Stimulated activated CD4-positive, alpha-beta T cell treated with anti-CD3 and anti-CD28 coated beads, TNF-alpha, amount 100 ng/mL, for 4 hours (primary cell): ENCODE measurements around the gene IL17F.

Source experiments
- DNase-seq, 3 experiments: peaks; one replicate each; pipeline ENCODE4 v3.0.0-alpha.2; 2020; ENCODE audit warnings: low read depth in 3 of 3

The IL17F gene

DNA sequence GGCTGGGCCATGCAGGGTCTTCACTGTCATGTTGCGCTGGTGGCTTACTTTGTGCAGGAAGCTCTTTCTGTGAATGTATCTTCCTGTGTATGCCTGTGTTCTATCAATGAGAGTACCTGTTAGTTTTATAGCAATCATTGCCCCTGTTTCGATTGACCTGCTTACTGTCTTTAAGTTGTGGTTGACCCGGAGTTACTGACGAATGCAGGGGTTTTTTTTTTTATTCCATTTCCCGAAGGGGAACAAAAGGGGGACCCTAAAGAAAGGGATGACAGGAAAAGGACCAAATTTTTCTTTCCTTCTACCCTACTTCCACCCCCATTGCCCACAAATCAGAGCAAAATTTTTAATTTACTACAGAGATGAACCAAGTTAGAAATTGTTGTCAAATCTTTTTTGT, at the start of gene IL17F:
Gene IL17F, minus strand, starts transcription at position 101 of the 400 bp plus-strand sequence. Its CDS starts 71 bp downstream, at position 30.
- no peak for DNase-seq

DNA sequence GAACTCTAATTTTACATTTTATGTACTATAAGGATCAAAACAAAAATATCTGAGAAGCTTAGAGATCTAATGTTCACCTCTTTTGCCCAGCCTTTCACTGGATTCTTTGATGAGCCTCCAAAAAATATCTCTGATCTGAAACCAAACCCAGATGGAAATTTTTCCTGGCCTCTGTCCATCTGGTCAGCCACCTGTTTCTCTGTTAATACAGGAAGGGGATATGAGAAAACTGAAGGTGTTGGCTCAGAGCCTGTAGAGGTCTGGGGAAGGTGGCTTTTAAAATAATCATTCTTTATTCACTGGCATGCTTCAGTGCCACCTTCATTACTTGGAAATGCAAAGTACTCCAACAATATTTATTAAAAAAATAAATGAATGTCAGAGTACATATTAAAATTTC, 48.8 kb upstream of the IL17F start:
- DNase-seq, result no peak

DNA sequence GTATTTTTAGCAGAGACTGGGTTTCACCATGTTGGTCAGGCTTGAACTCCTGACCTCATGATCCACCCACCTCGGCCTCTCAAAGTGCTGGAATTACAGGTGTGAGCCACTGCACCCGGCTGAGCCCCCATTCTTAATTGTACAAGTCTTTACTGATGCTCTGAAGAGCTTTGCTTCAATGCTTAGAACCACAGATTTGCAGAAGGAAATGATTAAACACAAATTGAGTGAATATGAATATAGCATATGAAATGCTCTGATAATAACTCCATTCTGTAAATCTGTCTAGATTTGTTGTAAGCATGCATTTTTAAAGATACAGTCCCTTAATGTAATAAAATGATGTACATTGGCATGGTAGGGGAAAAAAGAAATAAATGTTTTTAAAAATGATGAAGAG, 44.5 kb upstream of the IL17F start:
- DNase-seq, result no peak

DNA sequence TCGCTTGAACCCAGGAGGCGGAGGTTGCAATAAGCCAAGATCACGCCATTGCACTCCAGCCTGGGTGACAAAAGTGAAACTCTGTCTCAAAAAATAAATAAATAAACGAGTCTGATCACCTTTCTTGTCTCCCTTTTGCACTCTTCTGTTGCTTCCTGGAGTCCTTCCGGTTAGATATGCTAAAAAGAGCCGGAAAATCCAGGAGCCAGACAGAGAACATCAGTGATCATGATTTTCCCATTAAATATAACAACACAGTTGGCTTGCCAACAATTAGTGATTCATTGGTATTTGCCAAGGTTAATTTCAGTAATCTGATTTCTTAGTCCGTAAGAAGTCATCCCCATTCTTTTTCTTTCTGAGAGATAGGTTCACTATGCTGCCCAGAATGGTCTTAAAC, 43.9 kb upstream of the IL17F start:
- no peak for DNase-seq

DNA sequence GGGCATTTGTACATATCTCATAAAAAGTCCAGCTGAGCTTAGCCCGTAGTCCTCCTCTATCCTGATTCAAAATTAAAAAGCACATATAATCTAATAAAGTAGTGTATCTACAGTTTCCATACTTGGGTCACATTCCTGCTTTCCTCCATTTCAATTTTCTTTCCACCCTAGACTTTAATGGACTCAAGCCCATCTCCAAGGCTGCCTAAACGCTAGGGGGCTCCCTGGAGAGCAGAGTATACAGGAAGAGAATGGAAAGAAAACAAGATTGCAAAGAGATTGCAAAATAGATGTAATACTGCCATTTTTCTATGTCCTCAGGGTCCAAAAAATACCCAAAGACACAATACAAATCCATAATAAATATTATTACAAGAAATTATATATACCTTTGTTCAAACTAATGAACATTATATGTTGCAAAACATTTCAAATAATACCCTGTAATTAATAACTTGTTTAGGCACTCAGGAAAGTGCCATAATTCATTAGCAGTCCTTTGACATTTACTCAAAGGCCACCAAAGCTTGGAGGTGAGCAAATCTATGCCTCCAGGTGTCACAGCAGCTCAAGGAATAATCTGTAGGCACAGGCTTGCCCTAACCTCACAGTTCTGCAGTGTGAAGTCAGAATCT, 42.6 kb upstream of the IL17F start:
- DNase-seq, result peak; percentile 18 to 42 (median 32)

DNA sequence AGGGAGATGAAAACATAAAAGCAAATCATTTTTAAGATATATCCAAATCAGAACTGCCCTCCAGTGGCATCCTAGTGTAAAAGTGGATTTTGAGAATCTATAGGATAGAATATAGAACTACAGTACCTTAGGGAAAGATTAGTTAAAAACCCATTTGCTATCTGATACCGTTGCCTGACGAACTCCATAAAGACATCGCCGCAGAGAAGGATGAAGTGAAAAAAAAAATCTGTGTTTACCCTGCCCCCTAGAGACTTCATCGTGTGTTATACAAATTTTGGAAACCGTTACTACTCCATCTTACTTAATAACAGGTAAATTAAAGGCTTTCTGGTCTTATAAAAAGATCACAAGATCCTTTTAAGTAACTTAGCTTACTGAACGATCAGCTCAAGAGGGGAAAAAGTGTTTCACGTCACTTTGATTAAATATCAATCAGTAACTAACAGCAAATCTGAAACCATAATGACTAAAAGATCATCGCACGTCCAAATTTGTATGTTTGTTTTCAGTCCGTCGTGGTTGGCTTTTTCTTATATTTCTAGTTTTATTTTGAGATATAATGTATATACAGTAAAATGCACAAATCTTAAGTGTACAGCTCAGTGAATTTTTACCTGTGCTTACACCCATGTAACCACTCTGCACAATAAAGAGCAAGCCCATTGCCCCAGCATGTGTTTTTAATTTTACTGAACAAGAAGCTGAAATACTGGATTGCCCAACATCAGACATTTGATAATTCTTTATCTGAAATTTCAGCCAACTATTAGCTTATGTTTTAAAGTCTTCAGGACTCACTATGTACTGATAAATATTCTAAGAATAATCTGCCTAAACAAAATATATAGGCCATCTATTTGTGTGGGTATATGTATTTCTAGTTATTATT, 41.1 kb upstream of the IL17F start:
- DNase-seq, result no peak

DNA sequence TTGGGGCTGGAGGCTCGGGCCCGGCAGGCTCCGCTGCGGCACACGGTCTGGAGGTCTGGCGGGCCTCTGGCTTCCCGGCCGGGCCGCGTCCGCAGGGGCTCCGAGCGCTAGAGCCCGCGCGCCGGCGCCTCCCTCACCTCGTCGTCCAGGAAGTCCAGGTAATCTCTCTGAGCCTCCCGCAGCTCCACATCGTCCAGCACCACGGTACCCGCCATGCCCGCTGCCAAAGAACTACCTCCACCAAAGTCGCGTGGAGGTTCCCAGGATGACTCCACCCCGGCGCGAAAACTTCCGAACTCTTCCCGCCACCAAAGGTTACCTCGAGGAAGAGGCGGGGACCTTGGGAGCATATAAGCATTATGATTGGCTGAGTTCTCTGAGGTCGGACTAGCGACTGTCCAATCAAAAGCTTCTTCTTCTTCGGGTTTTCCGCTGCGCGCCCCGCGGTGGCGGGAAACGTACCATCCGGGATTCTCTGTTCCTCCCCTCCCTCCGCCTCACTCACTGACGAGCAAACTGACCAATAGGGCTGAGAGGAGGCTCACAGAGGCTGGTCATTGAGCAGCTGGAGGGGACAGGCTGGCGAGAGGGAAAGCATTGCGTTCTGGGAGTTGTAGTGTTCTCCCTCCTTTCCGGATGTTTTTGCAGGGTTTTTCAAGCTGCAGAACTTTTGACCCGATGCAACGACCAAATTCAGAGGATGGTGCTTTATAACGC, 40.3 kb upstream of the IL17F start, which contains the start of gene MCM3:
Gene MCM3, minus strand, starts transcription at position 283 of the 717 bp plus-strand sequence. Its CDS starts 68 bp downstream, at position 215.
- DNase-seq, result peak; percentile 72 to 90 (median 79)

DNA sequence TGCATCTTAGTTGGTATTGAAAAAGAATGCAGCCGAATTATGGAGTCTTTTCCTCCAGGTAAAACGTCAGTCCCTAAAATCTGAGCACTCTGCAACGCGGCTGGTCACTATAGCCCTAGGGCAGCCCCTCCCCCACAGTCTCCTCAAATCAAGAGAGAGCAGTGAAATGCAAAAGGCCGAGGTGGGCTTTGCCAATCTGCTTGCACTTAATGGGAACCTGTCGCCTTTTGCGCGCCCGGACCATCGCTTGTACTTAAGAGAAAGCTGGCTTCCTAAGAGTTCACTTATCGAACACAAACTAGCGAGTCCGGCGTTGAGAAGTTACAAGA, 39.8 kb upstream of the IL17F start:
- DNase-seq, result no peak

DNA sequence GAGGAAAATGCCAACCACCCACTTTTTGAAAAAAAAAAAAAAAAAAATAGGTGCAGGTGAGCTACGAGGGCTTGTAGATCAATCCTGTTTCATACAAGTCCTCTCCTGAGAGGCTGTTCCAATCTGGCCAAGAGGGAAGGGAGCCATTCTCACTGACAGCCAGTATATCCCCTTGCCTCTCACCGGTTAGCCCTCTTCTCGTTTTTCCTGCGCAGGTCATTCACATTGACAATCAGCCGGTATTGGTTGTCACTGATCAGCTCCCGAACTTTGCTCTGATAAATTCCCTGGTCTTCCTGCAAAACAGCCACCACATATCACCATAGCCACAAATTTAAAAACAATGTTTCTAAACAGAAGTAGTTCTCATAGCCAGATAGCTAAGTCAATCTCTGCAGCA, 38.8 kb upstream of the IL17F start:
- no peak for DNase-seq

DNA sequence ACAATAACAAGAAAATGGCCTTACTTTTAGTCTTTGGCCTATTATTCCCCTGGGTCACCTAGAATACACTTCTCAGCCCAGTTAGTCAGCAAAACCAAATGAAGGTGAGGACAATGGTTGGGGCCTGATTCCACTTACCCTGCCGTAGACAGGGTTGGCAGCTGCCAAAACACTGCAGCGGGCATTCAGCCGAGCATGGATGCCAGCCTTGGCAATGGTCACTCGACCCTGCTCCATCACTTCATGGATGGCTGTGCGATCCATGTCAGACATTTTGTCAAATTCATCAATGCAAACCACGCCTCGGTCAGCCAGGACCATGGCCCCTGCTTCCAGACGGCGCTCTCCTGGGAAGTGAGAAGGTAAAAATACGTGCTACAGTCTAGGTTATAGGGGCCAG, 31.8 kb upstream of the IL17F start:
- DNase-seq, result no peak

DNA sequence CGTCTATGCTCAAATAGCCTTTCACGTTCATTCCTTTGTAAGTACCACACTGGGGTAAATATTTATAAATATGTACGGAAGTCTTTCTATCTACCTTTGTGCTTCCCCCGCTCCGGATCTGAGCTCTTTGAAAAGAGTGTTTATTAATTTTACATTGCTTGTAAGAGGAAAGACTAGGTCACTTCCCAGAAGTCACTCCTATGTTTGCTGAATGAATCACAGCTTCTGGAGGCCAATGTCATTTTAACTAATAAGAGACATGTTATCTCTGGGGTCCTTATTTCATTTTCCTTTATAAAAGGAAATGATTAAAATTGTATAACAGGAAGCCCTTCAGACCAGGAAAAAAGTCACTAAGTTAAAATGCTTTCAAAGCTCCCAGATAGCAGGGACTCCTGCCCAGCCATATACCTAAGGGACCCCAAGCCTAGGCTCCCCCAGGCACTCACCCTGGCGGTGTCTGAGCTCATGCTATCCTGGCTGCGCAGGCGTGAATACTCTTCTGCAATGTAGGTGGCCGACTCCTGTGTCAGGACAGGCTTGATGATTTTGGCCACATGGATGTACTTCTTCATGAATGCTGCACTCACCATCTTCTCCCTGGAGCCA, 27.7 kb upstream of the IL17F start:
- no peak for DNase-seq

DNA sequence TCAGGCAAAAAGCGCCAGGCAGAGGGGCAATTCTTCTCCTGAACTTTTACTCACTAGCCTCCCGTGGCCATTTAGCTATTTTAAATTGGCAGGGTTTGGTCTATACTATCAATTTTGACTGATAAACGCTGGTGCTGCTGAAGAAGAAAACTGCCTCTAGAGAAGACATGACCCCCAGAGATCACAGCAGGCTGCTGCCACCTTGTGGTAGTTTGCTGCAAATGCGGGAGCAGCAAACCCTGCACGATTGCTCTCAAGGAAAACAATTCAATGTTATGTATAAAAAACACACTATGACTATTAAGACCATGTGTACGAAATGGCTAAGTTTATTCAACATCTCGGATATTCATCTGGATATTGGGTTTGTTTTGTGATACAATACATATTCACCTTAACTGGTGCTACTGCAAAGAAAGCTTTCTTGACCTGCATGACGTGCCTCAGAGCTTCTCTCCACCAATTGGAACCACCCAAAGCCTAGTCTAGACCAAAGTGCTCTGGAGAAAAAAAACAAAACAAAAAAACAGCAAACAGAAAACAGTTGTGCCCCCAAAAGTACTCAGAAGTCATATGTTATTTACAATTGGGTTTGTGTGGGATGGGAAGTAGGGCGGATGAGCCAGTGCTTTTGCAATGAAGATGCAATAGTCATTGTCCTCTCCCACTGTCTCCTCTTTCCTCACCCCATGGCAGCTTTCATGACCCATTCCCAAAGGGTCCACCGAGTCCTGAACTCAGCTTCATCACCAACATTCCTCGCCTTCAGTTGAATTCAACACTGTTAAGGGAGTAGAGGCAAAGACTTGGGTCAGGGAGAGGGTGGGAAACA, 19.6 kb upstream of the IL17F start:
- peak; percentile 30 to 46 (median 41) for DNase-seq

DNA sequence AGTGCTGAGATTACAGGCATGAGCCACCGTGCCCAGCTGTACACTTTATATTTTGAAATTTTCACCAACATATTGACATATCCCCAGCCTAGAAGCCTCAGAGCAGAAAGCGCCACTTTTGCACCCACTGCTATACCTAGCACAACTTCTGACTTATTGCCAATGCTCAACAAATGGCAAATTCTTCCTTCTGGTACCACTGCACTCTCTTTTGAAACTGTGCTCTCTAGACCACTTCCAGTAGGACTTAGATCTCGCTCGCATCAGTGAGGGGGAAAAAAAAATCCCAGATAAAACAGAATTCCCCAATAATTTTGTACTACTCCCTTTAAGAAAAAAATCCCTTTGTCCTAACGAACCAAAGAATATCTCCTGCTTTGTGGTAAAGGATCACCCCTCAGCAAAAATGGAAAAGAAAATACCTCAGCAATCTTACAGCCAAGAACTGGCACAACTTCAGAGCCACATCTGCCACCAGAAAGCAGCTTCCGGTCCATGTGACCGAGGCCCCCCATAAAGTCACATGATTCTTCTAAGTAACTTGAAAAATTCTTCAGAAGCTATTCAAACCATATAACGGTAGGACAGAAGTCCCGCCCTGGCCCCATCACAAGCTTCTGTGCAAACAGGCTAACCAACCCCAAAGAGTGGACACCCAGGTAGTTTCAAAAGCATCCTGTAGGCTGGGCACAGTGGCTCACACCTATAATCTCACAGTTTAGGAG, 18.5 kb upstream of the IL17F start:
- no peak for DNase-seq

DNA sequence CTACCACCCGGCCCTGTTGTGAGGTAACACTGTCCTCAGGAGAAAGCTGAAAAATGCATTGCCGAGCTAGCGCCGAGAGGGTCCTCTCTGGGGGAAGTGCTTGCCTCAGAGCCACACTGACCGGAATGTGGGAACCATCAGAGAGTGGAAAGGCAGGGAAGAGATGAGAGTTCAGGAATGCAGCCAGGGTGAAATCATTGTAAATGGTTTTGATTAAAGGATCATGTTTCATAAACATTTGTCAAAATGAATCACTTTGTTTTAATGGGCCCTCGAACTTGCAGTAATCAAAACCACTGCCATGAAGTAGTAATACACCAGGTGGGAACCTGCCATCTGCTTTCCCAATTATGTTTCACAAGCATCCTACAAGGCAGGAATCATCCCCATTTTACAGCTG, 16.9 kb upstream of the IL17F start:
- DNase-seq, result no peak

DNA sequence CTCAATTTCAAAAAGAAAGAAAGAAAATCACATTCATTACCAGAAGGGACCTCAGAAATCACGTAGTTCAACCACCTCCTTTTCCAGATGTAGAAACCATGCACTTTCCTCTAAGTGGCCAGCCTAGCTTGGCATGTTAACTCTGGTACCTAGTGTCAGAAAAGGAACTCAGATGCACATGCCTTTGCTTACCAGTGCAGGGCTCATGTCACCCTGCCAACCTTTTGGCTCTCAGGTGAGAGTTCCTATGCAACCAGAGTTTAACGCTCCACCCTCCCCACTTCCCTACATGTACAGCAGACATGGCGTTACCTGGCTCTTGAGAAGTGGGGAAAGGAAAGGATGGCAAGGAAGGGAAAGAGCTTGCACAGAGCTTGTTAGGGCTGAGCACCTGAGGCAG, 16.3 kb upstream of the IL17F start:
- no peak for DNase-seq

DNA sequence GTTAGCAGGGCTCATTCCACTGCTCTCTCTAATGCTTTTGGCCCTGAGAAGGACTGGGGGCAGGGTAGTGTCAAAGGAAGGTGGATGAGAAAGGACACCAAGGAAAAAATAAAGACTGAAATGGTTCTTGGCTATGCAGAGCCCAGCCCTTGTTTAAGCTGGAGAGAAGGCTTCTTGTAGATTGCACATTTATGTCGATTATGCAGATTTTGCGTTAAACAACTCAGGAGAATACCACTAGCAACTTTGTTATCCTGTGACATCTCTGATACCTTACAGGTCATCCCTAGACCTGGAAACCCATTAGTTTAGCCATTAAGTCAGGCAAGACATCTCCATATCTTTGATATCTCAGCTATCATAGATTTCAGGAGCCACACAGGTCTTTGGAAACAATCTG, 11.1 kb upstream of the IL17F start:
- no peak for DNase-seq

DNA sequence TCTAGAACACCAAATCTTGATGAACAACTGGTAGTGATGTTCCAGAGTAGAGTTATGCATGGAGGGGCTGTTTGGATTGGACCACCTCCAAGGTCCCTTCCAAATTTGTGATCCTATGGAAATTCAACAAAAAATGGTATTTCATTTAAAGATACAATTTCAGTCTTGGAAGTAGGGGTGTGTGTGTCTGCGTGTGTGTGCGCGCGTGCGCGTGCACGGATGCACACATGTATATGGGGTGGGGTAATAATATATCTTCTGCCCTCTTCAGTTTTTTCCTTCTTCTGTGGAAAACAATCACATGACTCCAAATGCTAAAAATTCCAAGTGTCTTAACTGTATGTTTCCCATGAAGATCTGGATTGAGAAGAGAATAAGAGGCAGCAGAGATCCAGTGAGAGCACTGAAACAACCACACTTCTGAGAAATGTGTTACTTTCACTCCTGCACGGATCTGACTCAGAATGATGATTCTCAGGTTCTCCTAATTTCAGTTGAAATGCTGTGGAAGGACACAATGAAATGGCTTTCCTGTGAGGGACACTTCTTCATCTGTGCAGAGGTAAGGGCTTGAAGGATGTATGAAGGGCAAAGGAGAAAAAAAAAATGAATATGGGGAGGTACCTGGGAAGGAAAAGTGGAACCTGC, 10.6 kb upstream of the IL17F start:
- no peak for DNase-seq

DNA sequence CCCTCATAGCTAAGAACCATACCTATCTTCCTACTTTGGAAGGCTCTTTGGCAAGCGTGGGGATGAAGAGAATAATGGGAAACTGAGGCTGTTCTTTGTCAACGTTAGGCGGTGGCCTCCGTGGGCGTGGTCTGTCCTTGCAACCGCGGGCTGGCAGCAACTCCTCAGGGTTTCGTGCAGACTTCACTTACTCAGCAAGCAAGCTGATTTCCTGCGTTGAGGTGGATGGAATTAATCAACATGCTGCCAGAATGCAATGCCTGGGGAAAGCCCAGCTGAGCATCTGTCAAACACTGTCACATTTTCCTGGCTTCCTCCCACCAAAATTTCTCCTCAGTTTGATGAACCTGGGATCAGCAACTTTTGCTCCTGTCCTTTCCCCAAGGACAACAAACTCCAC, 9.2 kb upstream of the IL17F start:
- DNase-seq, result no peak

DNA sequence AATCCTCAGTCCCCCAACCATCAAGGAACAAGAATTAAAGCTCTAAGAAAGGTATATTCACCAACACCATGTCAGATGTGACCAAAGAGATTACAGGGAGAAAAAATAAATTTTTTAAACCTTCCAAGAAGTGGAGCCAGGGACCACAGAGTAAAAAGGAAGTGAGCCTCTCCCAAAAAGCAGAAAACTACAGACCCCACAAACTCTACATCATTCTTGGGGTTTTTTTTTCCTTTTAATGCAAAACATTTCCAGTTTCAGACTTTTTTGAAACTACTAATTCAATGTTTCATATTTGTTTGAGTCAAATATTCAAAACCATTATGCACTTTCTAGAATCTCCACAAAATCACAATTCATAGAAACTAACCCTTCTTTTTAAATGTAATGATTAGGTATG, 6.8 kb upstream of the IL17F start:
- DNase-seq, result no peak

DNA sequence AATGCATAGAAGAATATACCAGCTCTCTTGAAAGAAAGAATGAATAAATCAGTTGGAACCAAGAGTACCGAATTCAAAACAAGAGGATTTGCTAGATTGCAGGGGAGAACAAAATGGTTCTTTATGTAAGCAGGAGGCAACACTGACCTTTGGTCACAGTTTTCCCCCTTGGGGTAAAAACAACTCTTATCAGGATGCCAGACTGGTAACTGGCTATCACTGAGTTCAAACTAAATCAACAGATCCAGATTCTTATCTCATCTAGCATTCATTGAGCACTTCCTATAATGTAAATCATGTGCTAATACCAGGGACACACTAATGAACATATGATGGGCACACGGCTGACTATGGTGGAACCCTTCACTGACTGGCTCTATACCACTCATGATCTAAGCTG, 4.8 kb upstream of the IL17F start:
- no peak for DNase-seq
